HepG2 (cell line): ENCODE results near the gene SPNS1. TPM values are rescaled to one million over a fixed set of nuclear protein-coding genes. Genes with fewer than 3 reads are reported as not detected.

Experiments
- MTF1 ChIP-seq: sonication (generic); formaldehyde crosslinking; IDR thresholded peaks from 2 replicates; pipeline ENCODE4 v1.5.0; 2020; ENCODE audit warnings: missing genetic modification reagents
- MTF2 ChIP-seq: sonication (generic); formaldehyde crosslinking; IDR thresholded peaks from 2 replicates; pipeline ENCODE4 v1.5.0; 2020; ENCODE audit warnings: missing genetic modification reagents, borderline replicate concordance
- PATZ1 ChIP-seq: sonication (generic); formaldehyde crosslinking; IDR thresholded peaks from 2 replicates; pipeline ENCODE4 v1.4.0; 2020; ENCODE audit warnings: missing genetic modification reagents
- PHF21A ChIP-seq: sonication (generic); formaldehyde crosslinking; IDR thresholded peaks from 2 replicates; pipeline ENCODE4 v1.5.0; 2020; ENCODE audit warnings: mild to moderate bottlenecking, missing genetic modification reagents
- TEAD2 ChIP-seq: sonication (generic); formaldehyde crosslinking; IDR thresholded peaks from 2 replicates; pipeline ENCODE4 v1.9.0; 2021; ENCODE audit warnings: missing genetic modification reagents
- U2AF1 ChIP-seq: fragments of 200-400 bp; formaldehyde crosslinking; optimal IDR thresholded peaks from 2 replicates; pipeline ENCODE3; 2017; ENCODE audit warnings: mild to moderate bottlenecking, low read depth, low read length
- ZNF280B ChIP-seq: sonication (generic); formaldehyde crosslinking; IDR thresholded peaks from 2 replicates; pipeline ENCODE4 v1.5.0; 2020; ENCODE audit warnings: missing genetic modification reagents, mild to moderate bottlenecking, borderline replicate concordance
- ZNF318 ChIP-seq: sonication (generic); formaldehyde crosslinking; IDR thresholded peaks from 2 replicates; pipeline ENCODE4 v1.4.0; 2020; ENCODE audit warnings: mild to moderate bottlenecking, missing genetic modification reagents
- ZNF639 ChIP-seq: conservative IDR thresholded peaks from 2 replicates; pipeline ENCODE4 v1.6.1; 2018; ENCODE audit warnings: missing genetic modification reagents
- ZNF720 ChIP-seq: sonication (generic); formaldehyde crosslinking; IDR thresholded peaks from 2 replicates; pipeline ENCODE4 v1.4.0; 2020; ENCODE audit warnings: missing genetic modification reagents
- polyA plus RNA-seq, 8 experiments: library from polyadenylated mRNA; depleted of rRNA in 3 of 8; stranded (reverse) in 7 of 8; unstranded in 1 of 8; fragments of >200 nt; fragmentation: Illumina TruSeq in 4 of 8; extraction: Trizol in 4 of 8; gene quantifications; 2 replicates each; pipeline versions ENCODE4 v1.2.1 to v1.2.3, GENCODE V29; 2011 to 2016; ENCODE audit warnings: low read depth in 4 of 8, missing spikeins in 1 of 8, mixed read lengths in 1 of 8; ENCODE audit not compliant: insufficient read depth in 1 of 8
- total RNA-seq, 5 experiments: library from RNA; depleted of rRNA; stranded (reverse); fragments of >200 nt; fragmentation: Illumina TruSeq; extraction: Trizol; gene quantifications; 2 replicates each; pipeline ENCODE4 v1.2.3, GENCODE V29; 2016; ENCODE audit warnings: low read depth in 1 of 5
- TF ChIP-seq, protein P1 (sequence below): sonication (generic); formaldehyde crosslinking; IDR thresholded peaks from 2 replicates; pipeline ENCODE4 v1.4.0; 2020; ENCODE audit warnings: low read depth, mild to moderate bottlenecking, missing genetic modification reagents

Gene SPNS1
- total and polyA plus RNA-seq, 2 of the 13 experiments (the other 11 are each of a cell fraction or from before 2014, with no cell fraction given) = 25.6 to 38.8 TPM

DNA sequence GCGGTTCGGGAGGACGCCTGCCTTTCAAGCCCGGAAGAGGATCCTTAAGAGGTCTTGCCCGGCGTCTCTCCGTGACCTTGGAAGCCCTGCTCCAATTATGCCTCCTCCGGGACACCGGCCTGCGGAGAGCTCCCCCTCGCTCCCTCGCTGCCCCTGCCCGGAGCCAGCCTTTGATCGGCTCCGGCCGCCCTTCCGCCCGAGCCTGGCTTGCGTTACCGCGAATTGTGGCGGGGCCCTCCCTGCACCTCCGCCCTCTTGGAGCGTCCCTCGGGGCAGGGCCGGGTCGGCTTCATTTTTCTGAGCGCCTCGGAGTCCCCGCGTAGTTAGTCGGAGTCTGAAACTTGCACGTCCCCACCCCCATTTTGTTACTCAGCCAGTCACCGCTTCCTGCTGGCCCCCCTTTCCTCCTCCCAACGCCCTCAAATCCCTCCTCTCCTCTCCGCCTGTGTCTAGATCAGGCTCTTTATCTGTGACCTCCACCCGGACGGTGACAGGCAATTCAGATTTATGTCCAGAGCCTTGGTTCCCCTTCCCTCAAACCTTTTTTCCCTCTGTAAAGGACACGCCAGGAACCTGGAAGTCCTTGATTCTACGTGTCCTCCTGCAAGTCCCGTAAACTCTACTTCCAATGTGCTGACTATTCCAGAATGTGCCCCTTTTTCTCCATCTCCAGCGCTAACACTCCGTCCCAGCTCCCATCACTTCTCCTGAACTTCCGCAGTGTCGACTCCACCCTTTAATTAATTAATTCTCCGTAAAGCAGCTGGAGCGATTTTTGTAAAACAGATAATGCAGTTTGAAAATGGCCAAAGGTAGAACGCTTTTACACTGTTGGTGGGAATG, 49.0 kb upstream of the SPNS1 start (continued):
- TF ChIP-seq ZNF280B (CRISPR knock-in tag) = no peak; the same call in 1 of the 2 replicates
- TF ChIP-seq MTF1 (CRISPR knock-in tag) = no peak
- 0 out of 2 replicates have a peak, but pooled peaks have one; percentile 7 for TF ChIP-seq ZNF318 (CRISPR knock-in tag)
- TF ChIP-seq U2AF1 = peak; percentile 29
- TF ChIP-seq ZNF720 (CRISPR knock-in tag) = no peak
- no peak for TF ChIP-seq MTF2
- TF ChIP-seq PATZ1 (CRISPR knock-in tag) = peak; percentile 10; the same call in 1 of the 2 replicates
- TF ChIP-seq PHF21A (CRISPR knock-in tag) = peak; percentile 76
- TF ChIP-seq, protein P1, sequence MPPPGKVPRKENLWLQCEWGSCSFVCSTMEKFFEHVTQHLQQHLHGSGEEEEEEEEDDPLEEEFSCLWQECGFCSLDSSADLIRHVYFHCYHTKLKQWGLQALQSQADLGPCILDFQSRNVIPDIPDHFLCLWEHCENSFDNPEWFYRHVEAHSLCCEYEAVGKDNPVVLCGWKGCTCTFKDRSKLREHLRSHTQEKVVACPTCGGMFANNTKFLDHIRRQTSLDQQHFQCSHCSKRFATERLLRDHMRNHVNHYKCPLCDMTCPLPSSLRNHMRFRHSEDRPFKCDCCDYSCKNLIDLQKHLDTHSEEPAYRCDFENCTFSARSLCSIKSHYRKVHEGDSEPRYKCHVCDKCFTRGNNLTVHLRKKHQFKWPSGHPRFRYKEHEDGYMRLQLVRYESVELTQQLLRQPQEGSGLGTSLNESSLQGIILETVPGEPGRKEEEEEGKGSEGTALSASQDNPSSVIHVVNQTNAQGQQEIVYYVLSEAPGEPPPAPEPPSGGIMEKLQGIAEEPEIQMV (CRISPR knock-in tag) = peak; percentile 40; the same call in 1 of the 2 replicates
- TF ChIP-seq ZNF639 (CRISPR knock-in tag) = no peak
- TF ChIP-seq TEAD2 (CRISPR knock-in tag) = no peak
